HL-60/S4 (cell line): ENCODE measurements around the gene DTNBP1.

Experiments
- in situ Hi-C: fragments of 300-500 bp; cut with MboI; formaldehyde crosslinking; loops from 2 replicates; pipeline ENCODE4 v1.14.3; 2022; ENCODE audit warnings: low sequenced_read_pairs

The DTNBP1 gene

GRCh38 chr6:15662326-15663129 lies at the start of gene DTNBP1:
Gene DTNBP1, minus strand, starts transcription at chr6:15663028. Its CDS starts 159 bp downstream, at chr6:15662869.
- in situ Hi-C loops, result no loop called here

- in situ Hi-C loops, result no loop called here
Observed at GRCh38 chr6:15709651-15710269, 46.9 kb upstream of the DTNBP1 start.

GRCh38 chr6:15708231-15708630 lies 45.4 kb upstream of the DTNBP1 start:
- in situ Hi-C loops, result no loop called here

- in situ Hi-C loops, result no loop called here
Observed at GRCh38 chr6:15705981-15706380, 43.2 kb upstream of the DTNBP1 start.

GRCh38 chr6:15698471-15698870 lies 35.6 kb upstream of the DTNBP1 start:
- in situ Hi-C loops, result loop anchor here (25.0 kb wide), 1 partner anchor 489 kb away; no protein-coding TSS in a partner anchor

GRCh38 chr6:15697895-15698294 lies 35.1 kb upstream of the DTNBP1 start:
- in situ Hi-C loops, result loop anchor here (25.0 kb wide), 1 partner anchor 489 kb away; no protein-coding TSS in a partner anchor

GRCh38 chr6:15691250-15691869 lies 28.5 kb upstream of the DTNBP1 start:
- in situ Hi-C loops, result loop anchor here (25.0 kb wide), 1 partner anchor 496 kb away; no protein-coding TSS in a partner anchor

GRCh38 chr6:15690510-15690909 lies 27.7 kb upstream of the DTNBP1 start:
- in situ Hi-C loops, result loop anchor here (25.0 kb wide), 1 partner anchor 497 kb away; no protein-coding TSS in a partner anchor

GRCh38 chr6:15689586-15690482 lies 27.0 kb upstream of the DTNBP1 start:
- in situ Hi-C loops, result loop anchor here (25.0 kb wide), 1 partner anchor 497 kb away; no protein-coding TSS in a partner anchor

GRCh38 chr6:15685619-15686018 lies 22.8 kb upstream of the DTNBP1 start:
- in situ Hi-C loops, result loop anchor here (25.0 kb wide), 1 partner anchor 502 kb away; no protein-coding TSS in a partner anchor

- in situ Hi-C loops, result loop anchor here (25.0 kb wide), 1 partner anchor 504 kb away; no protein-coding TSS in a partner anchor
Observed at GRCh38 chr6:15682965-15683822, 20.4 kb upstream of the DTNBP1 start.

GRCh38 chr6:15681946-15682345 lies 19.1 kb upstream of the DTNBP1 start:
- in situ Hi-C loops, result loop anchor here (25.0 kb wide), 1 partner anchor 505 kb away; no protein-coding TSS in a partner anchor

- in situ Hi-C loops, result loop anchor here (25.0 kb wide), 1 partner anchor 509 kb away; no protein-coding TSS in a partner anchor
Observed at GRCh38 chr6:15678514-15678913, 15.7 kb upstream of the DTNBP1 start.

GRCh38 chr6:15677822-15678221 lies 15.0 kb upstream of the DTNBP1 start:
- in situ Hi-C loops, result loop anchor here (25.0 kb wide), 1 partner anchor 509 kb away; no protein-coding TSS in a partner anchor

GRCh38 chr6:15675536-15676220 lies 12.8 kb upstream of the DTNBP1 start:
- in situ Hi-C loops, result loop anchor here (25.0 kb wide), 1 partner anchor 512 kb away; no protein-coding TSS in a partner anchor

- in situ Hi-C loops, result loop anchor here (25.0 kb wide), 1 partner anchor 512 kb away; no protein-coding TSS in a partner anchor
Observed at GRCh38 chr6:15674690-15675386, 12.0 kb upstream of the DTNBP1 start.

- in situ Hi-C loops, result no loop called here
Observed at GRCh38 chr6:15673666-15674065, 10.8 kb upstream of the DTNBP1 start.

GRCh38 chr6:15672818-15673217 lies 10.0 kb upstream of the DTNBP1 start:
- in situ Hi-C loops, result no loop called here
